ENCODE results near the gene CSF3. TPM values are rescaled to one million over a fixed set of nuclear protein-coding genes. Genes with fewer than 3 reads are reported as not detected.

Gene CSF3
- total and polyA plus RNA-seq, 2 of the 13 experiments (the other 11 are each of a cell fraction or from before 2014, with no cell fraction given): 0.09 TPM; not detected in 1

DNA sequence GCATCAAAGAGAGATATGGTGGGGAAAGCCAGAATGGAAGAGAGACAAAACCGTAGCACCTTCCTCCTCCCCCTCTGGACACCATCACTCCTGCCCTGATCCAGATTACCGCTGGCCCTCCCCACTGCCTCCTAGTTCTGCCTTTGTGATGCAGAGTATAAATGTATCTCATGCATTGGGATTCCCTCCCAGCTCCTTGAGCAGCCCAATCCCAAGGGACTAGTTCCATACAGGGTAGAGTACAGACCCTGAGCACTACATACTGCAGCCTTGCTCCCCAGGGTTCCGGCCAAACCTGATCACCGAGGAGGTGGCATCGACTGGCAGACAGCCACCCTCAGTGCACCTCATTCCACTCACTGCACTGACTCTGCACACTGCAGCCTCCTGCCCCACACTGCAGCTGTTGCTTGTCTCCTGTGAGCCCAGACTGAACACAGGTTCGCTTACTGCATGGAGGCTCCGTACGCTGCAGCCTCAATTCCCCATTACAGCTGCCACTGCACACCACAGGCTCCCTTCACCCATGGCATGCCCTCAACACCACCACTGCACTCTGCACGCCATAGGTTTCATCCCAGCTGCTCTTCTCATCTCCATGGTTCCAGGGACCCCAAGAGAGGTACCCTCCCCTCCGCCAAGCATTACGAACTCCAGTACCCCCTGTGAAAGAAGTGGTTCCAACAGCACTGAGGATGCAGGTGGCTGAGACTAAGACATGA lies 45.8 kb downstream of the CSF3 start (continued):
- TF ChIP-seq, protein P1, sequence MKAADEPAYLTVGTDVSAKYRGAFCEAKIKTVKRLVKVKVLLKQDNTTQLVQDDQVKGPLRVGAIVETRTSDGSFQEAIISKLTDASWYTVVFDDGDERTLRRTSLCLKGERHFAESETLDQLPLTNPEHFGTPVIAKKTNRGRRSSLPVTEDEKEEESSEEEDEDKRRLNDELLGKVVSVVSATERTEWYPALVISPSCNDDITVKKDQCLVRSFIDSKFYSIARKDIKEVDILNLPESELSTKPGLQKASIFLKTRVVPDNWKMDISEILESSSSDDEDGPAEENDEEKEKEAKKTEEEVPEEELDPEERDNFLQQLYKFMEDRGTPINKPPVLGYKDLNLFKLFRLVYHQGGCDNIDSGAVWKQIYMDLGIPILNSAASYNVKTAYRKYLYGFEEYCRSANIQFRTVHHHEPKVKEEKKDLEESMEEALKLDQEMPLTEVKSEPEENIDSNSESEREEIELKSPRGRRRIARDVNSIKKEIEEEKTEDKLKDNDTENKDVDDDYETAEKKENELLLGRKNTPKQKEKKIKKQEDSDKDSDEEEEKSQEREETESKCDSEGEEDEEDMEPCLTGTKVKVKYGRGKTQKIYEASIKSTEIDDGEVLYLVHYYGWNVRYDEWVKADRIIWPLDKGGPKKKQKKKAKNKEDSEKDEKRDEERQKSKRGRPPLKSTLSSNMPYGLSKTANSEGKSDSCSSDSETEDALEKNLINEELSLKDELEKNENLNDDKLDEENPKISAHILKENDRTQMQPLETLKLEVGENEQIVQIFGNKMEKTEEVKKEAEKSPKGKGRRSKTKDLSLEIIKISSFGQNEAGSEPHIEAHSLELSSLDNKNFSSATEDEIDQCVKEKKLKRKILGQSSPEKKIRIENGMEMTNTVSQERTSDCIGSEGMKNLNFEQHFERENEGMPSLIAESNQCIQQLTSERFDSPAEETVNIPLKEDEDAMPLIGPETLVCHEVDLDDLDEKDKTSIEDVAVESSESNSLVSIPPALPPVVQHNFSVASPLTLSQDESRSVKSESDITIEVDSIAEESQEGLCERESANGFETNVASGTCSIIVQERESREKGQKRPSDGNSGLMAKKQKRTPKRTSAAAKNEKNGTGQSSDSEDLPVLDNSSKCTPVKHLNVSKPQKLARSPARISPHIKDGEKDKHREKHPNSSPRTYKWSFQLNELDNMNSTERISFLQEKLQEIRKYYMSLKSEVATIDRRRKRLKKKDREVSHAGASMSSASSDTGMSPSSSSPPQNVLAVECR (CRISPR knock-in tag; IDR thresholded peaks at IDR 0.05; ENCODE audit: borderline replicate concordance): 0 out of 2 replicates have a peak, but pooled peaks have one; percentile 21
- no peak for TF ChIP-seq DZIP1 (CRISPR knock-in tag; IDR thresholded peaks at IDR 0.05)

DNA sequence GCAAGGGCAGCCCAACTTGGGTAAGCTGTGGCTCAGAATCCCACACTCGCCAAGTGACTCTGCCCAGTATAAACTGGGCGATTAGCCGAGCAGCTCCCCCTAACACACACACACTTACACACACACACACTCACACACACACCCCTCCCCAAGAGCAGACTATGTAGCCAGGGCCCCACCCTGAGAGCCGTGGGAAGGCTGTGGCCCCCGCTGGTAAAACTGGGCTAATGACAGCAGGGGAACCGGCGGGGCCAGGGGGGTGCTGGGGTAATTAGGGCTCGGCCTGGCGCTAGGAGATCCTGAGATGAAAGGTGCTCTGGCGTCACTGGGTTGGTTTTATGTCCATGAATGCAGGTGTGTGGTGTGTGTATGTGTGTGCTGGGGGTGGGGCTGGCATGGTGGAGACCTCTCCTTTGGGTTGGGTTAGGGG lies 46.4 kb downstream of the CSF3 start:
- H3K4me3 ChIP-seq (replicated peaks in 1 of 3; ENCODE audit: insufficient read depth in 1 of 3, low read depth in 2 of 3, low read length in 3 of 3): peak overlapping the region in 1 of 3 experiments; percentile 72; a peak in 2 of 6 replicates
- in situ Hi-C loops (cut with HindIII; ENCODE audit: extremely low pct_ligation_motif_present, low pct_unique_long_range_greater_than_20kb): no loop called here
- H3K9ac ChIP-seq (ENCODE audit: insufficient read depth, low read depth, low read length): no peak overlapping the region
- no peaks in the 10 kb centered on the region for H4K20me1 ChIP-seq (ENCODE audit: insufficient read depth, low read length)
- 19% methylated on average over 9 of the region's 10 CpGs for WGBS (ENCODE audit: low lambda C conversion rate)
- H3K27ac ChIP-seq (ENCODE audit: extremely low read length, insufficient read depth, low read length): no peak overlapping the region
- FAIRE-seq (no peak), DNase-seq (ENCODE audit: low spot score) (no peak), ATAC-seq (no peak)
- H2AFZ ChIP-seq (ENCODE audit: low read length): no peak overlapping the region
- no peaks in the 10 kb centered on the region for H3K9me3 ChIP-seq (ENCODE audit: low read length)
- peak overlapping the region; percentile 94 for H3K4me2 ChIP-seq (ENCODE audit: low read depth, low read length)
- no peaks in the 10 kb centered on the region for H3K36me3 ChIP-seq (replicated peaks in 1 of 2; ENCODE audit: control insufficient read depth in 1 of 2, insufficient read depth in 2 of 2, low read length in 2 of 2)
- H3K4me1 ChIP-seq (ENCODE audit: insufficient read depth, low read length): peaks cover 66% of the 10 kb centered on the region
- H3K79me2 ChIP-seq (ENCODE audit: insufficient read depth, low read length): peaks cover 6% of the 10 kb centered on the region
- intact Hi-C loops (cut with micrococcal nuclease; ENCODE audit: unreplicated experiment): no loop called here
- ChIA-PET CTCF (ENCODE audit: low intra/inter-chr PET ratio, low total read pairs) (interaction anchor here (2.1 to 3.0 kb wide), 2 partner anchors 13 to 50 kb away, joined by 11 to 25 read pairs; no protein-coding TSS in a partner anchor), POLR2A (interaction anchor here (0.6 to 4.2 kb wide), 6 partner anchors 11 to 51 kb away, joined by 3 to 29 read pairs (median 13); no protein-coding TSS in a partner anchor)
- peaks cover 4 to 33% of the 10 kb centered on the region in 2 experiments; a peak in 4 of 5 replicates for H3K27me3 ChIP-seq (ENCODE audit: control insufficient read depth in 1 of 2, insufficient read depth in 2 of 2, low read length in 2 of 2)
- no TSS peak for BruUV-seq (replicated peaks)
- TF ChIP-seq ZFP90 (CRISPR knock-in tag; IDR thresholded peaks at IDR 0.05; ENCODE audit: borderline replicate concordance) (no peak), MAZ (IDR thresholded peaks at IDR 0.05; ENCODE audit: borderline replicate concordance, low read depth, low read length) (no peak), MAZ (CRISPR knock-in tag; IDR thresholded peaks at IDR 0.05; ENCODE audit: low read depth) (no peak), PHF5A (CRISPR knock-in tag; IDR thresholded peaks at IDR 0.05; ENCODE audit: low read depth, unreplicated experiment) (no peak), CBX2 (IDR thresholded peaks at IDR 0.05; ENCODE audit: low read depth, low read length) (no peak), CBX2 (CRISPR knock-in tag; IDR thresholded peaks at IDR 0.05; ENCODE audit: low read depth) (no peak), TAF1 (CRISPR knock-in tag; IDR thresholded peaks at IDR 0.05) (no peak), ARID2 (CRISPR knock-in tag; IDR thresholded peaks at IDR 0.05; ENCODE audit: borderline replicate concordance) (0 out of 2 replicates have a peak, but pooled peaks have one; percentile 21), THAP9 (CRISPR knock-in tag; IDR thresholded peaks at IDR 0.05; ENCODE audit: borderline replicate concordance) (no peak)

Data from HepG2 (cell line).